Upper lobe of left lung (tissue), 4 donors: Measurements from ENCODE around the gene DYNLT3.

Experiments used
- CTCF ChIP-seq, 6 experiments: fragments of 450-650 bp in 4 of 6; fragments of 200-600 bp in 2 of 6; sonication (generic) in 2 of 6; IDR thresholded peaks; one replicate each; pipeline ENCODE4 v1.5.1; 2016 to 2019; ENCODE audit warnings: antibody characterized with exemption in 6 of 6
- EP300 ChIP-seq, 4 donors: sonication (generic); formaldehyde crosslinking; IDR thresholded peaks; one replicate each; pipeline ENCODE4 v1.5.1; 2017; ENCODE audit warnings: antibody characterized with exemption in 4 of 4, control low read depth in 2 of 4
- POLR2A ChIP-seq, 4 donors: fragments of 450-650 bp; IDR thresholded peaks; one replicate each; pipeline ENCODE4 v1.5.1; 2016 to 2017; ENCODE audit warnings: antibody characterized with exemption in 4 of 4, mild to moderate bottlenecking in 2 of 4
- POLR2AphosphoS5 ChIP-seq, 2 donors: sonication (generic); formaldehyde crosslinking; IDR thresholded peaks; one replicate each; pipeline ENCODE4 v1.5.1; 2017; ENCODE audit warnings: antibody characterized with exemption in 2 of 2

DNA sequence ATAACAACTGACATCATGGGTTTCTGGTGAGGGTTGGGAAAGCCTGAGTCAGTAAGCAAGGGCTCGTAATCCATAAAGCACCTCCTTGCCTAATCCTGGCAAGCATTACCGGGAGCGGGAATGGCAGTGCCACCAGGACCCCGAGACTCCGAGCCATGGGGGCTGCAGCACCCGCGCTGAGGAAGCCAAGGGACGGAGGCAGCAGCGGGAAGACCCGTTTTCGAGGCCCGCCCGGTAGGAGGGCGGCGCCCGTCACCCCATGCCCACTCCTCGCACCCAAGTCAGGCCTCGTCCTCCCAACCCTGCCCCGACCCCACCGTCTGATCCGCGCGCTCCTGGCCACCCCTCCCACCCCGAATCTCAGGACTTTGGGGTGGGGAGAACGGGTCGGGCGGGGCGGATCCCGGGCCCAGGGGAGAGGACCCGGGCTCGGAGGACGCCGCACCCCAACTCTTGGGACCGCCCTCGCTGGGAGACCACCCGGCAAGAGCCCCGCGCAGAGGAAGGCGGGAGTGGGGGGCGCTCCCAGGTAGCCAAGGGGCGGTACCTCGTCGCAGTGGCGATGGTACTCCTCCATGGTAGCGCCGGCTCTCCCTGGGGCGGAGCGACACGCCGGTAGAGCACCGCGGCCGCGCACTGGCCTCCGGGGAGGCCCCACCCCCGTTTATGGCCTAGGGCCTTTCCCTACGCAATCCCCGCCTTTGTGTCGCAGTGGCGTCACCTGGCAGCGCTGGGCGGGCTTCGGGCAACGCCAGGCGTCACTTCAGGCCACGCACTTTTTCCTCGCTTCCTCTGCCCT, at the start of gene DYNLT3:
- TF ChIP-seq CTCF (IDR thresholded peaks at IDR 0.05) (peak in 1 of 6 experiments; percentile 26), POLR2A (IDR thresholded peaks at IDR 0.05) (peak in 3 of 4 donors; percentile 67 to 90 (median 85)), EP300 (IDR thresholded peaks at IDR 0.05) (peak in 1 of 4 donors; percentile 2), POLR2AphosphoS5 (IDR thresholded peaks at IDR 0.05) (peak; percentile 59 to 92)
